H1 (cell line): Measurements from ENCODE around the gene GABARAPL2. TPM values are rescaled to one million over a fixed set of nuclear protein-coding genes. Genes with fewer than 3 reads are reported as not detected.

ENCODE experiments used
- CTCF ChIA-PET: fragments of 300-600 bp; sonication (Branson Sonifier 250); formaldehyde crosslinking; loops from one replicate; lab custom pipeline; 2021; ENCODE audit not compliant: partially characterized antibody; lab: Charles Lee
- POLR2A ChIA-PET: fragments of 300-600 bp; sonication (Branson Sonifier 250); formaldehyde crosslinking; loops from one replicate; lab custom pipeline; 2021; ENCODE audit warnings: inconsistent platforms; ENCODE audit not compliant: partially characterized antibody; lab: Charles Lee
- DNase-seq, 2 experiments: peaks; one replicate each; pipeline versions ENCODE4 v3.0.0 to v3.0.0-alpha.2; 2010 to 2022; ENCODE audit warnings: low spot score in 2 of 2, low read depth in 1 of 2, mixed read lengths in 1 of 2
- FAIRE-seq: peaks from 2 replicates; lab custom pipeline; 2011; peaks lifted over from hg19 to GRCh38; lab: Jason Lieb, UNC
- H2AFZ ChIP-seq: 2 replicates; pipeline ENCODE4 v1.8.1; 2012; ENCODE audit warnings: low read length, inconsistent platforms
- H2AK5ac ChIP-seq: 2 replicates; pipeline ENCODE4 v1.6.1; 2013; ENCODE audit warnings: low read depth, low read length
- H2BK120ac ChIP-seq: replicated peaks from 2 replicates; pipeline ENCODE3; 2013; ENCODE audit warnings: low read depth, low read length, inconsistent platforms
- H2BK12ac ChIP-seq: 2 replicates; pipeline ENCODE4 v1.6.1; 2013; ENCODE audit warnings: low read depth, low read length
- H2BK15ac ChIP-seq: 2 replicates; pipeline ENCODE4 v1.6.1; 2013; ENCODE audit warnings: low read length
- H2BK20ac ChIP-seq: 2 replicates; pipeline ENCODE4 v1.6.1; 2013; ENCODE audit warnings: low read length
- H2BK5ac ChIP-seq: 2 replicates; pipeline ENCODE4 v1.6.1; 2013; ENCODE audit warnings: low read depth, low read length
- H3K14ac ChIP-seq: 2 replicates; pipeline ENCODE4 v1.6.1; 2013; ENCODE audit warnings: inconsistent platforms; ENCODE audit not compliant: insufficient read length
- H3K18ac ChIP-seq: 2 replicates; pipeline ENCODE4 v1.6.1; 2013; ENCODE audit warnings: low read length; ENCODE audit errors: extremely low read depth
- H3K23ac ChIP-seq: 2 replicates; pipeline ENCODE4 v1.6.1; 2013; ENCODE audit warnings: inconsistent platforms; ENCODE audit not compliant: insufficient read length
- H3K23me2 ChIP-seq: 2 replicates; pipeline ENCODE4 v1.6.1; 2013; ENCODE audit warnings: low read depth, low read length
- H3K27ac ChIP-seq: 2 replicates; pipeline ENCODE4 v1.6.1; 2011; ENCODE audit warnings: low read depth, low read length, inconsistent platforms
- H3K27me3 ChIP-seq, 4 experiments: replicated peaks in 1 of 4; 1 replicate in 1 of 4; 2 replicates in 3 of 4; pipeline versions ENCODE4 v1.6.1 to v1.8.1; 2011 to 2013; ENCODE audit warnings: low read length in 3 of 4, mild to moderate bottlenecking in 3 of 4, inconsistent platforms in 2 of 4, mixed read lengths in 2 of 4, moderate library complexity in 1 of 4; ENCODE audit not compliant: control insufficient read depth in 3 of 4, insufficient read depth in 3 of 4; ENCODE audit errors: extremely low read depth in 1 of 4
- H3K36me3 ChIP-seq, 4 experiments: 2 replicates each; pipeline versions ENCODE4 v1.6.1 to v1.8.1; 2011 to 2013; ENCODE audit warnings: mild to moderate bottlenecking in 4 of 4, low read length in 3 of 4, moderate library complexity in 2 of 4, control low read depth in 1 of 4, inconsistent platforms in 1 of 4; ENCODE audit not compliant: insufficient read depth in 4 of 4, control insufficient read depth in 2 of 4
- H3K4ac ChIP-seq: replicated peaks from 2 replicates; pipeline ENCODE3; 2013; ENCODE audit warnings: low read length, low read depth, mixed read lengths, inconsistent platforms; ENCODE audit not compliant: insufficient read length
- H3K4me1 ChIP-seq, 4 experiments: replicated peaks in 1 of 4; 1 replicate in 1 of 4; 2 replicates in 3 of 4; pipeline versions ENCODE4 v1.6.1 to v1.8.1; 2011 to 2013; ENCODE audit warnings: low read length in 3 of 4, inconsistent platforms in 2 of 4, mixed read lengths in 1 of 4; ENCODE audit not compliant: insufficient read depth in 4 of 4, control insufficient read depth in 3 of 4
- H3K4me2 ChIP-seq, 2 experiments: 2 replicates each; pipeline versions ENCODE4 v1.6.1 to v1.8.1; 2011 to 2013; ENCODE audit warnings: low read depth in 2 of 2, low read length in 2 of 2, control low read depth in 1 of 2, inconsistent platforms in 1 of 2, mild to moderate bottlenecking in 1 of 2; ENCODE audit not compliant: insufficient read depth in 1 of 2
- H3K4me3 ChIP-seq, 4 experiments: fragments of 200-600, 300-600 bp in 1 of 4; sonication (generic), shearing (Covaris generic), sonication (Bioruptor Twin) in 1 of 4; 2 replicates each; pipeline versions ENCODE4 v1.5.1 to v1.8.1; 2011 to 2016; ENCODE audit warnings: low read length in 4 of 4, low read depth in 3 of 4, control low read depth in 2 of 4, inconsistent platforms in 2 of 4, mild to moderate bottlenecking in 2 of 4, mixed read lengths in 1 of 4, moderate library complexity in 1 of 4; ENCODE audit not compliant: insufficient read depth in 2 of 4; ENCODE audit errors: extremely low read depth in 1 of 4
- H3K56ac ChIP-seq: replicated peaks from 2 replicates; pipeline ENCODE3; 2013; ENCODE audit warnings: low read depth, mild to moderate bottlenecking, mixed read lengths, low read length, inconsistent platforms; ENCODE audit not compliant: insufficient read length
- H3K79me1 ChIP-seq: 2 replicates; pipeline ENCODE4 v1.6.1; 2013; ENCODE audit warnings: low read depth, low read length, control low read depth
- H3K79me2 ChIP-seq, 2 experiments: 2 replicates each; pipeline versions ENCODE4 v1.6.1 to v1.8.1; 2012 to 2013; ENCODE audit warnings: low read length in 2 of 2, mild to moderate bottlenecking in 2 of 2, inconsistent platforms in 1 of 2; ENCODE audit not compliant: insufficient read depth in 2 of 2, control insufficient read depth in 1 of 2
- H3K9ac ChIP-seq, 4 experiments: replicated peaks in 1 of 4; 1 replicate in 1 of 4; 2 replicates in 3 of 4; pipeline versions ENCODE4 v1.6.1 to v1.8.1; 2011 to 2013; ENCODE audit warnings: low read depth in 3 of 4, low read length in 3 of 4, control low read depth in 2 of 4, mild to moderate bottlenecking in 2 of 4, moderate library complexity in 2 of 4, inconsistent platforms in 1 of 4; ENCODE audit errors: extremely low read depth in 1 of 4
- H3K9me3 ChIP-seq, 2 experiments: 2 replicates each; pipeline versions ENCODE4 v1.6.1 to v1.8.1; 2012 to 2013; ENCODE audit warnings: mild to moderate bottlenecking in 2 of 2, moderate library complexity in 2 of 2, control low read depth in 1 of 2, inconsistent platforms in 1 of 2, low read depth in 1 of 2, low read length in 1 of 2, mixed read lengths in 1 of 2; ENCODE audit not compliant: insufficient read depth in 2 of 2
- H4K20me1 ChIP-seq, 2 experiments: replicated peaks in 1 of 2; 2 replicates each; pipeline versions ENCODE3 to v1.8.1; 2011 to 2013; ENCODE audit warnings: inconsistent platforms in 2 of 2, low read length in 2 of 2, mild to moderate bottlenecking in 1 of 2; ENCODE audit not compliant: insufficient read depth in 2 of 2, control insufficient read depth in 1 of 2
- H4K5ac ChIP-seq: 2 replicates; pipeline ENCODE4 v1.6.1; 2013; ENCODE audit warnings: low read length, low read depth, mixed read lengths, inconsistent platforms; ENCODE audit not compliant: insufficient read length
- H4K8ac ChIP-seq: 2 replicates; pipeline ENCODE4 v1.8.0; 2013; ENCODE audit warnings: mild to moderate bottlenecking, moderate library complexity, low read length, inconsistent platforms; ENCODE audit not compliant: insufficient read depth; ENCODE audit errors: extremely low read depth
- H4K91ac ChIP-seq: replicated peaks from 2 replicates; pipeline ENCODE3; 2013; ENCODE audit warnings: low read length, mixed read lengths, inconsistent platforms; ENCODE audit not compliant: insufficient read length
- TCF12 ChIP-seq: IDR thresholded peaks from 2 replicates; pipeline ENCODE4 v1.6.1; 2011; ENCODE audit warnings: low read depth, mild to moderate bottlenecking, low read length
- WGBS, 2 experiments: shearing (Covaris generic) in 1 of 2; methylation state at CpG; one replicate each; pipeline versions ENCODE4 v1.1.6 to v1.1.7; 2013 to 2015; ENCODE audit warnings: low lambda C conversion rate in 2 of 2, mixed read lengths in 2 of 2, inconsistent platforms in 1 of 2, low coverage in 1 of 2, missing lambda C conversion rate in 1 of 2; ENCODE audit not compliant: insufficient replicate concordance in 2 of 2, insufficient coverage in 1 of 2, insufficient read length in 1 of 2; ENCODE audit errors: extremely low coverage in 1 of 2, missing lambda C conversion rate in 1 of 2; 5-methylcytosine and 5-hydroxymethylcytosine counted together
- polyA plus RNA-seq, 7 experiments: library from polyadenylated mRNA; depleted of rRNA in 3 of 7; stranded (reverse) in 5 of 7; unstranded in 2 of 7; fragments of >200 nt in 5 of 7; fragments of 200-250 nt in 2 of 7; gene quantifications; 1 replicate in 5 of 7; 2 replicates in 1 of 7; 4 replicates in 1 of 7; pipeline versions ENCODE4 v1.2.1 to v1.2.3, GENCODE V29; 2011 to 2013; ENCODE audit warnings: missing spikeins in 2 of 7, mixed read lengths in 2 of 7
- total RNA-seq: library from RNA; stranded (reverse); fragmentation: NEBNext Ultra II Directional; extraction: Animal tissue kit (Norgen Biotek cat#: 25700); gene quantifications from 2 replicates; pipeline ENCODE4 v1.2.1, GENCODE V29; 2021

The GABARAPL2 gene
- total and polyA plus RNA-seq, 2 of the 8 experiments (the other 6 are each of a cell fraction or from before 2014, with no cell fraction given), result 65.8 to 71.3 TPM

- Histone ChIP-seq H2AFZ (no peak overlapping the region), H3K36me3 (peaks cover 9 to 64% (median 43%) of the 10 kb centered on the region in 4 experiments), H2BK12ac (no peak overlapping the region), H4K8ac (no peak overlapping the region), H2AK5ac (no peak overlapping the region), H4K20me1 (peaks cover 0 to 2% of the 10 kb centered on the region in 2 experiments), H4K91ac (no peak overlapping the region), H3K18ac (no peak overlapping the region), H3K4me1 (peaks cover 0 to 6% (median 2%) of the 10 kb centered on the region in 4 experiments; a peak in 5 of 7 replicates), H3K23ac (no peak overlapping the region), H3K9me3 (no peaks in the 10 kb centered on the region), H3K9ac (no peak overlapping the region), H2BK5ac (no peak overlapping the region), H3K4ac (no peak overlapping the region), H3K23me2 (peaks cover 1% of the 10 kb centered on the region), H3K27ac (no peak overlapping the region), H3K79me1 (no peaks in the 10 kb centered on the region; the same call in 1 of the 2 replicates), H3K27me3 (no peaks in the 10 kb centered on the region), H3K14ac (no peak overlapping the region), H4K5ac (no peak overlapping the region), H2BK15ac (no peak overlapping the region), H3K4me3 (no peak overlapping the region), H2BK120ac (no peak overlapping the region), H3K79me2 (peaks cover 0 to 4% of the 10 kb centered on the region in 2 experiments; a peak in 1 of 4 replicates), H3K56ac (no peak overlapping the region), H2BK20ac (no peak overlapping the region), H3K4me2 (no peak overlapping the region)
- 87% methylated on average over 3 of the region's 3 CpGs; no CpG with 5 or more reads in 1 of the 2 experiments for WGBS, 2 experiments
- POLR2A ChIA-PET, result no interaction called here
- CTCF ChIA-PET, result interaction anchor here (0.9 kb wide), 1 partner anchor 829 kb away, joined by 3 read pairs; no protein-coding TSS in a partner anchor
- FAIRE-seq (no peak), DNase-seq (no peak)
- TF ChIP-seq TCF12, result no peak
Measured at GRCh38 chr16:75617121-75617520, 50.9 kb downstream of the GABARAPL2 start.
